ENCODE results near the gene UNC5B. TPM values are rescaled to one million over a fixed set of nuclear protein-coding genes. Genes with fewer than 3 reads are reported as not detected.

UNC5B gene
- total and polyA plus RNA-seq, 2 donors = 2.2 to 4.2 TPM

GRCh38 chr10:71211775-71212317 is 524 bp upstream of the UNC5B start:
- H3K4me3 ChIP-seq (ENCODE audit: low read length in 2 of 2) = peak overlapping the region; percentile 43 to 58
- WGBS = 7% methylated on average over 7 of the region's 7 CpGs
- DNase-seq (ENCODE audit: low read depth in 6 of 9, low spot score in 9 of 9) = no peak
- H3K9me3 ChIP-seq (ENCODE audit: control insufficient read depth in 2 of 2, insufficient read depth in 1 of 2, low read length in 1 of 2) = peaks cover 0 to 3% of the 10 kb centered on the region in 2 donors
- H3K4me1 ChIP-seq (ENCODE audit: control insufficient read depth in 2 of 2, insufficient read depth in 2 of 2, low read length in 2 of 2) = peaks cover 30 to 62% of the 10 kb centered on the region in 2 donors
- H3K27me3 ChIP-seq (ENCODE audit: control insufficient read depth in 2 of 2, insufficient read depth in 1 of 2, low read length in 1 of 2) = peaks cover 19 to 68% of the 10 kb centered on the region in 2 donors
- no peaks in the 10 kb centered on the region for H3K36me3 ChIP-seq (ENCODE audit: control insufficient read depth in 2 of 2, insufficient read depth in 2 of 2, low read length in 1 of 2)
- H3K27ac ChIP-seq (ENCODE audit: low read depth in 1 of 2, low read length in 1 of 2) = no peak overlapping the region

DNA sequence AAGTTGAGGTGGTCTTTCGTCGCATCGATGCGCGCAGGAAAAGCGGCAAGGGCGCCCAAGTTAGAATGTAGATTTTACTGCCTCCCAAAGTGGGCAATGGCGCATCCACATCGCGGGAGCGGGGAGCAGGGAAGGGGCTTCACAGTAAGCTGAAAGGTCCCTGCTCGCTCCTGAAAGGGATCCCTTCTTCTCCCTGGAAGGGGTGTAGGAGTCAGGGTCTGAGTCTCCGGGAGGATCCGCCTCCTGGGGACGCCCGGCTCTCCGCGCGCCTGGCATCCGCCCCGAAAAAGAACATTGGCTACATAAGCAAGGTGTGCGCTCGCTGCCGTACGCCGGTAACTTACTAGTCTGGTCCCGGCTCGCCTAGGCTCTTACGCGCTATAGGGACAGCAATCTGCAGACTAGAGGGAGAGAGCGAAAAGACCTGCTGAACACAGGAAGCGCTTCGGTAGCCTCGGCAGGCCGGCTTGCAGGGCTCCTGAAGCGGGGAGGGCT is 804 bp downstream of the UNC5B start:
- H3K9me3 ChIP-seq (ENCODE audit: control insufficient read depth in 2 of 2, insufficient read depth in 1 of 2, low read length in 1 of 2) = peaks cover 0 to 3% of the 10 kb centered on the region in 2 donors
- H3K27me3 ChIP-seq (ENCODE audit: control insufficient read depth in 2 of 2, insufficient read depth in 1 of 2, low read length in 1 of 2) = peaks cover 25 to 81% of the 10 kb centered on the region in 2 donors
- DNase-seq (ENCODE audit: low read depth in 6 of 9, low spot score in 9 of 9) = peak in 6 of 9 donors; percentile 43 to 86 (median 68)
- peak overlapping the region; percentile 43 to 66 for H3K27ac ChIP-seq (ENCODE audit: low read depth in 1 of 2, low read length in 1 of 2)
- peaks cover 37 to 72% of the 10 kb centered on the region in 2 donors for H3K4me1 ChIP-seq (ENCODE audit: control insufficient read depth in 2 of 2, insufficient read depth in 2 of 2, low read length in 2 of 2)
- peak overlapping the region; percentile 58 to 71 for H3K4me3 ChIP-seq (ENCODE audit: low read length in 2 of 2)
- H3K36me3 ChIP-seq (ENCODE audit: control insufficient read depth in 2 of 2, insufficient read depth in 2 of 2, low read length in 1 of 2) = no peaks in the 10 kb centered on the region
- under 1% methylated on average over 36 of the region's 36 CpGs for WGBS

DNA sequence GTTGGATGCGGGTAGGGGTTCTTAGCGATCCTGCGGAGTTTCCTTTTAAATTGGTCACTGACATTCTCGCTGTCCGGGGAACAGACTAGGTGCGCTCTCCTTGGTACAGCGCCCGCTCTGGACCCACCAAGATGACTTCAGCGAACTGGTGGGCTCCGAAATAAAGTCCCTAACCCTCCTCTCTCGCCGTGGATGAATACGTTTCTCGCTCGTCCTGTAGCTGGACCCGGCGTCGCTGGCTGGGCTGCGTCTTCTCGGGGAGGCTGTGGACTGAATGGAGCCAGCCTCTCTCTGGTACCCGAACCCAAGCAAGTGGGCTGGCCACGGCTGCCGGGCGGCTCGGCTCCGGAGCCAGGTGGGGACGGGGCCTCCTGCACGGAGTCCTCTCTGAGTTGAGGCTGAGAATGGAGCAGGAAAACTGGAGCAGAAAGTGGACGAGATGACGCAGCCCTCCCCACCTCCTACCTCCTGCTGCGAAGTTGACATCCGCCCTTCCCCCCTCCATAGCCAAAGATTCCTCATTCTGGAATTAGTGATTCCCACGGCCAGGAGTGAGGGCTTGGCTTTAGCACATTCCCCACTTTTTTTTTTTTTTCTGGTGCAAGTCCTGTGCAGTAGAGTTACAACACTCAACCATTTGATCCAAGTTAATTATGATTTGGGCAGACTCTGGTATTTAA is 1.5 kb downstream of the UNC5B start:
- Histone ChIP-seq H3K4me1 (ENCODE audit: control insufficient read depth in 2 of 2, insufficient read depth in 2 of 2, low read length in 2 of 2) (peaks cover 36 to 71% of the 10 kb centered on the region in 2 donors), H3K36me3 (ENCODE audit: control insufficient read depth in 2 of 2, insufficient read depth in 2 of 2, low read length in 1 of 2) (no peaks in the 10 kb centered on the region), H3K4me3 (ENCODE audit: low read length in 2 of 2) (peak overlapping the region; percentile 58 to 71), H3K9me3 (ENCODE audit: control insufficient read depth in 2 of 2, insufficient read depth in 1 of 2, low read length in 1 of 2) (peaks cover 0 to 3% of the 10 kb centered on the region in 2 donors), H3K27me3 (ENCODE audit: control insufficient read depth in 2 of 2, insufficient read depth in 1 of 2, low read length in 1 of 2) (peaks cover 25 to 89% of the 10 kb centered on the region in 2 donors), H3K27ac (ENCODE audit: low read depth in 1 of 2, low read length in 1 of 2) (no peak overlapping the region)
- WGBS = 30% methylated on average over 33 of the region's 33 CpGs
- DNase-seq (ENCODE audit: low read depth in 6 of 9, low spot score in 9 of 9) = peak in 1 of 9 donors; percentile 19

DNA sequence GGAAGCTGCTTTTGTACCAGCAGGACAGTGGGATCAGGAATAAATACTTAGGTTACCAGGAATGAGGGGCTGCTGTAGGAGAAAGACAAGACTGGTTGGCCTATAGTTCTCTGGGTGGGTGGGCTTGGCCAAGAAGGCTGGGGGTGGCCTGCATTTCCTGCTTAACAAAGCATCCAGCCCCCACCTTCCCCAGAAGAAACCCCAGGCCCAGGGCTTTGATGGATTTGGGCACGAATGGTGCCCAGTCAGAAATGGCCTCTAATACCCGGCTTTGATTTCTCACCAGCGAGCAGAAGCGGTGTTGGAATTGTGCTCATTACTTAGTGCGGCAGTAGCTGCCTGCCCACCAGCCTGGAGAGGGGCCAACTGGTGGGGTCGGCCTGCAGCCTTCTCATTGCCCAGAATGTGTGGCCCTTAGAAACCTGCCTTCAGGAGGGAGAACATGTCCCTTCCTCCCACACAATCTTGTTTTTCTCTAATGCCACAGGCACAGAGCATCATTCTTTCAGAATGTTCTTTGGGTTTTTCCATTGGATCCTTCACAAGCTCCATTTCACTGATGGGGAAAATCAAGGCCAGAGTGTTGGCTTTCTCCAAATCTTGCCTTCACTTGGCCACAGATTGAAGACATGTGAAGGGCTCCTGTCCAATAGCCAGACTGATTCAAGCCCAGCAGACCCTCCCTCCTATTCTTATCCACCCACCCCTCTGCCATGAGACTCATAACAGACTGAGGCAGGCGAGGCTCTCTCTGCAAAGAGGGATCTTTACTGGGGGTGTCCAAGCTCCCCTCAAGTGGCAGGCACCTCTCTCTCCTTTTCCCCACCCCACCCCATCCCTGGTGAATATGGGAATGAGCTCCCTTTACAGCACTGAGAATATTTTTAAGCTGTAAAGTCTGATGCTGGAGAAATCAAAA is 2.5 kb downstream of the UNC5B start:
- H3K9me3 ChIP-seq (ENCODE audit: control insufficient read depth in 2 of 2, insufficient read depth in 1 of 2, low read length in 1 of 2) = peaks cover 0 to 3% of the 10 kb centered on the region in 2 donors
- H3K27me3 ChIP-seq (ENCODE audit: control insufficient read depth in 2 of 2, insufficient read depth in 1 of 2, low read length in 1 of 2) = peaks cover 25 to 87% of the 10 kb centered on the region in 2 donors
- no peak overlapping the region for H3K4me3 ChIP-seq (ENCODE audit: low read length in 2 of 2)
- no peak overlapping the region for H3K27ac ChIP-seq (ENCODE audit: low read depth in 1 of 2, low read length in 1 of 2)
- DNase-seq (ENCODE audit: low read depth in 6 of 9, low spot score in 9 of 9) = no peak
- peaks cover 27 to 61% of the 10 kb centered on the region in 2 donors for H3K4me1 ChIP-seq (ENCODE audit: control insufficient read depth in 2 of 2, insufficient read depth in 2 of 2, low read length in 2 of 2)
- WGBS = 99% methylated on average over 7 of the region's 7 CpGs
- no peaks in the 10 kb centered on the region for H3K36me3 ChIP-seq (ENCODE audit: control insufficient read depth in 2 of 2, insufficient read depth in 2 of 2, low read length in 1 of 2)

DNA sequence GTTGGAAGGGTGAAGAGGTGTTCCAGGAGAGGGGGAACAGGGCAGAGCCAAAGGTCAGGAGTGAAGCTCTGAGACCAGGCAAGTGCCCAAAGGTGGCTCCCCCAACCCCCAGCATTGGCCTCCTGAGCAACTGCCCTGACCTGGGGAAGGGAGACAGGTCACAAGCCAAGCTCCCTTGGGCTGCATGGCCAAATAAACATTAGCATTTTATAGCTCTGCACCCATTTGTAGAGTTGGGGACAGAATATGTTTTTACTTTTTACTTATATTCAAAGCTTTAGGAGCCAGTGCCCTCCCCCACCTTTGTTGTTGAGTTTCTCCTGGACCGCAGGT is 4.0 kb downstream of the UNC5B start:
- 98% methylated on average over 1 of the region's 1 CpG for WGBS
- H3K9me3 ChIP-seq (ENCODE audit: control insufficient read depth in 2 of 2, insufficient read depth in 1 of 2, low read length in 1 of 2) = peaks cover 0 to 3% of the 10 kb centered on the region in 2 donors
- peaks cover 13 to 46% of the 10 kb centered on the region in 2 donors for H3K4me1 ChIP-seq (ENCODE audit: control insufficient read depth in 2 of 2, insufficient read depth in 2 of 2, low read length in 2 of 2)
- H3K4me3 ChIP-seq (ENCODE audit: low read length in 2 of 2) = no peak overlapping the region
- H3K27ac ChIP-seq (ENCODE audit: low read depth in 1 of 2, low read length in 1 of 2) = no peak overlapping the region
- DNase-seq (ENCODE audit: low read depth in 6 of 9, low spot score in 9 of 9) = no peak
- peaks cover 23 to 81% of the 10 kb centered on the region in 2 donors for H3K27me3 ChIP-seq (ENCODE audit: control insufficient read depth in 2 of 2, insufficient read depth in 1 of 2, low read length in 1 of 2)
- H3K36me3 ChIP-seq (ENCODE audit: control insufficient read depth in 2 of 2, insufficient read depth in 2 of 2, low read length in 1 of 2) = no peaks in the 10 kb centered on the region

GRCh38 chr10:71216751-71217265 is 4.4 kb downstream of the UNC5B start:
- Histone ChIP-seq H3K27me3 (ENCODE audit: control insufficient read depth in 2 of 2, insufficient read depth in 1 of 2, low read length in 1 of 2) (peaks cover 23 to 78% of the 10 kb centered on the region in 2 donors), H3K27ac (ENCODE audit: low read depth in 1 of 2, low read length in 1 of 2) (peak overlapping the region in 1 of 2 donors; percentile 15), H3K4me3 (ENCODE audit: low read length in 2 of 2) (peak overlapping the region; percentile 20 to 50), H3K36me3 (ENCODE audit: control insufficient read depth in 2 of 2, insufficient read depth in 2 of 2, low read length in 1 of 2) (no peaks in the 10 kb centered on the region), H3K4me1 (ENCODE audit: control insufficient read depth in 2 of 2, insufficient read depth in 2 of 2, low read length in 2 of 2) (peaks cover 12 to 42% of the 10 kb centered on the region in 2 donors), H3K9me3 (ENCODE audit: control insufficient read depth in 2 of 2, insufficient read depth in 1 of 2, low read length in 1 of 2) (peaks cover 0 to 3% of the 10 kb centered on the region in 2 donors)
- WGBS = 61% methylated on average over 8 of the region's 8 CpGs
- DNase-seq (ENCODE audit: low read depth in 6 of 9, low spot score in 9 of 9) = no peak

GRCh38 chr10:71217266-71218045 is 5.1 kb downstream of the UNC5B start:
- H3K27me3 ChIP-seq (ENCODE audit: control insufficient read depth in 2 of 2, insufficient read depth in 1 of 2, low read length in 1 of 2) = peaks cover 23 to 74% of the 10 kb centered on the region in 2 donors
- no peaks in the 10 kb centered on the region for H3K36me3 ChIP-seq (ENCODE audit: control insufficient read depth in 2 of 2, insufficient read depth in 2 of 2, low read length in 1 of 2)
- H3K4me1 ChIP-seq (ENCODE audit: control insufficient read depth in 2 of 2, insufficient read depth in 2 of 2, low read length in 2 of 2) = peaks cover 12 to 37% of the 10 kb centered on the region in 2 donors
- WGBS = 2% methylated on average over 57 of the region's 57 CpGs
- H3K27ac ChIP-seq (ENCODE audit: low read depth in 1 of 2, low read length in 1 of 2) = no peak overlapping the region
- H3K9me3 ChIP-seq (ENCODE audit: control insufficient read depth in 2 of 2, insufficient read depth in 1 of 2, low read length in 1 of 2) = peaks cover 0 to 3% of the 10 kb centered on the region in 2 donors
- peak in 1 of 9 donors; percentile 53 for DNase-seq (ENCODE audit: low read depth in 6 of 9, low spot score in 9 of 9)
- peak overlapping the region; percentile 20 to 50 for H3K4me3 ChIP-seq (ENCODE audit: low read length in 2 of 2)

GRCh38 chr10:71218046-71218650 is 5.8 kb downstream of the UNC5B start:
- H3K4me1 ChIP-seq (ENCODE audit: control insufficient read depth in 2 of 2, insufficient read depth in 2 of 2, low read length in 2 of 2) = peaks cover 12 to 34% of the 10 kb centered on the region in 2 donors
- 86% methylated on average over 4 of the region's 4 CpGs for WGBS
- no peak for DNase-seq (ENCODE audit: low read depth in 6 of 9, low spot score in 9 of 9)
- peak overlapping the region in 1 of 2 donors; percentile 9 for H3K27ac ChIP-seq (ENCODE audit: low read depth in 1 of 2, low read length in 1 of 2)
- peaks cover 0 to 3% of the 10 kb centered on the region in 2 donors for H3K9me3 ChIP-seq (ENCODE audit: control insufficient read depth in 2 of 2, insufficient read depth in 1 of 2, low read length in 1 of 2)
- no peaks in the 10 kb centered on the region for H3K36me3 ChIP-seq (ENCODE audit: control insufficient read depth in 2 of 2, insufficient read depth in 2 of 2, low read length in 1 of 2)
- peak overlapping the region in 1 of 2 donors; percentile 50 for H3K4me3 ChIP-seq (ENCODE audit: low read length in 2 of 2)
- H3K27me3 ChIP-seq (ENCODE audit: control insufficient read depth in 2 of 2, insufficient read depth in 1 of 2, low read length in 1 of 2) = peaks cover 23 to 70% of the 10 kb centered on the region in 2 donors
